ENCODE measurements around the gene LEKR1.
"Not testable (repeated sequence)": the region's sequence is repeated elsewhere in the genome, so short reads cannot be mapped to it uniquely, and the experiment has no call there.

The LEKR1 gene

GRCh38 chr3:156910831-156911230, 84.7 kb downstream of the LEKR1 start:
- DNase-seq = not testable (repeated sequence)

GRCh38 chr3:156914300-156914699, 88.1 kb downstream of the LEKR1 start:
- DNase-seq = not testable (repeated sequence)

- DNase-seq = no peak
Observed at GRCh38 chr3:156915372-156915771, 89.2 kb downstream of the LEKR1 start.

DNA sequence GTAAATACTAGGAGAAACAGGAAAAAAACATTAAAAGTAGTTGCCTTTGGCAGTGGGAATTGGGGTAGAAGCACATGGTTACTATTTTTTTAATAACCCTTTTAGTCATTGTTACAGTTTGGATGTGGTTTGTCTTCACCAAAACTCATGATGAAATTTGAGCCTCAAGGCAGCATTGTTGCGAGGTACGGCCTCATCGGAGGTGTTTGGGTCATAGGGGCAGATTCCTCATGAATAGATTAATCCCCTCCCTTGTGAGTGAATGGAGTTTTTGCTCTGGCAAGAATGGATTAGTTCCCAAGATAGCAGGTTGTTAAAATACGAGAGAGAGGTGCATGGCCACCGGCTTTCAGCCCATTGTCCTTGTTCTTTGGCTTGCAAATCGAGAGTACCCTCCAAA, 92.6 kb downstream of the LEKR1 start:
- DNase-seq = no peak

- DNase-seq = no peak
Observed at GRCh38 chr3:156919818-156920217, 93.7 kb downstream of the LEKR1 start.

- DNase-seq = no peak
Observed at GRCh38 chr3:156920399-156920798, 94.2 kb downstream of the LEKR1 start.

- DNase-seq = no peak
Observed at GRCh38 chr3:156923349-156923748, 97.2 kb downstream of the LEKR1 start.

GRCh38 chr3:156938724-156939123, 112.6 kb downstream of the LEKR1 start:
- DNase-seq = no peak

GRCh38 chr3:156939315-156939714, 113.2 kb downstream of the LEKR1 start:
- DNase-seq = no peak

GRCh38 chr3:156941311-156941710, 115.2 kb downstream of the LEKR1 start:
- no peak for DNase-seq

GRCh38 chr3:156948402-156949210, 122.5 kb downstream of the LEKR1 start:
- no peak for DNase-seq

DNA sequence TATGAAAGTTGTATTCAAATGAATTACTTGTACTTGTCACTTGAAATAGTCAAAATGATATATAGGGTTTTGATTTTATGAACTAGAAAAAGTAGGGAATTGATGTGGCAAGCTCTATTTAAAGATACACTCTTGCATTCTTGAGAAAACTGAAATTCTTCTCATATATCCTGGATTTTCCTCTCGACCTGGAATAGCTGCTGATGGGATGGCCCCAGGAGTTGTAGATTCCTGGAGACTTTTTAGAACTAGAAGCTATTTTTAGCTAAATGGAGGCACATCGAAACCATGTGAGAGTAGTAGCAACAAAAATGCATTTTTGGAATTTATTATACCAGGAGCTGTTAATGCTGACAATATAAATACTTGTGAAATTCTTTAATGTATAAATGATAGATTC, 125.9 kb downstream of the LEKR1 start:
- DNase-seq = no peak

GRCh38 chr3:156957715-156958114, 131.6 kb downstream of the LEKR1 start:
- DNase-seq = no peak

- no peak for DNase-seq
Observed at GRCh38 chr3:156963096-156963495, 136.9 kb downstream of the LEKR1 start.

DNA sequence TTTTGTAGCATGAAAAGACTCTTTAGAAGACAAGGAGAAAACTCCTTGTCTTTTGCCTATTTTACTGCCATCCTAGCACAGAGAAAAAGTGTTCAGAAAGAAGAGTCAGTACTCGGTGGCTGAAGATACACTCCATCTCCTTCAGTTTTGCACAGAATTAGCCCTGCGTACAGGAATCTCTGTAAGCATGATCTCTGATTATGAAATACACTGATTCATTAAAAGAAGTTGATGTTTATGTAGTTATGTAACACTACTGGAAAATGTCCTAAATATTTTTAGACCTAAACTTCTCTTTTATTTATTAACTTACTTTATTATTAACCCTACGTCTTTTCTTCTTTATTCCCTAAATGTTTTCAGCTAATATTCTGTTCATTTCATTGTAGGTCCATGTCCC, 138.4 kb downstream of the LEKR1 start:
- DNase-seq = no peak

GRCh38 chr3:156966349-156966748, 140.2 kb downstream of the LEKR1 start:
- not testable (repeated sequence) for DNase-seq

DNA sequence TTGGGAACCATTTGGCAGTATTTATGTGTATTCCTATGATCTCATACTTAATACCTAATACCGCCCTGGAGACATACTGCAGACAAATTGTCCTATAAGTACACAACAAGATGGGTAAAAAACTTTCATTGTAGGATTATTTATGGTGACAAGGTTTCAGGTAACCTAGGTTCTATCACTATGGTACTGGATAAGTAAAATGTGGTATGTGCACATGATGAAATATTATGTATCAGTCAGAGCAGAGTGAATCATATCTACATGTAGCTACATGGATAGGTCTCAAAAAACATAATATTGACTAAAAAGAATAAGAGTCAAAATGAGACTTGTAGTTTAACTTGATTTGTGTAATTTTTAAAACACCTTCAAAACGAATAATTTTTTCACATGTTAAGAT, 147.8 kb downstream of the LEKR1 start:
- DNase-seq = no peak

DNA sequence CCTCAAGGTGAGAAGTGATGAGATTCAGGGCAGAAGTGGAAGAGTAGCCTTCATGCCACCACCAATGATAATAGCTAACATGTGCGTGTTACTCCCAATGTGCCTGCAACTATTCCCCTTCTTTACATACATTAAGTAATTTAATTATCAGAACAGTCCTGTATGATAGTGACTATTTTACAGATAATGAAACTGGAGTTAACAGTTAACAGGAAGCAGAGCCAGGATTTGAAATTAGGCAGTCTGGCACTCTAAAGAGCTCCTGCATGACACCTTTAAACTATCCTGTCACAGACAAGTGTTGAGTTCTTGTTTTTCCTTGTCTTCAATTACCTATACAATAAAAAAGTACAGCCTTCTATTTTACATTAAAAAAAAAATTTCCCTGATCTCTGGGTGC, 148.8 kb downstream of the LEKR1 start:
- DNase-seq = no peak

DNA sequence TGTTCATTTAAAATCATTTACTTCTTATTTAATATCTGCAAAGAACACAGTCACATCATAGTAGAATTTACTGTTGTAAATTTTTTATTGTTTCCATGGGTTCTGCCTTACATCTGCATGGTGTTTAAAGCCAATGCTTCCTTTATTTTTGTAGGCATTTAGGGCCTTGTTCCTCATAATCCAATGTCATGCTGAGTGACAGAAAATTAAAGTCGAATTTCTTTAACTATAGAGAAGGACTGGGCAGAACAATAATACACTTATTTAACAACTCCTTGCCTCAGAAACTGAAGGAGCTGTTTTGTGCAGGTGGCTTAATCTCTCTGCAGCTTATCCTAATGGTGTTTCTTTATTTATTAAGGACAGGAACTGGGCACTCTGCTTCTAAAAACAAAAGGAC, 149.6 kb downstream of the LEKR1 start:
- DNase-seq = no peak

GRCh38 chr3:156976933-156977332, 150.8 kb downstream of the LEKR1 start:
- DNase-seq = no peak

GRCh38 chr3:156978481-156978961, 152.4 kb downstream of the LEKR1 start:
- DNase-seq = no peak

- no peak for DNase-seq
Observed at GRCh38 chr3:156981005-156981404, 154.9 kb downstream of the LEKR1 start.

- no peak for DNase-seq
Observed at GRCh38 chr3:156983559-156983958, 157.4 kb downstream of the LEKR1 start.

DNA sequence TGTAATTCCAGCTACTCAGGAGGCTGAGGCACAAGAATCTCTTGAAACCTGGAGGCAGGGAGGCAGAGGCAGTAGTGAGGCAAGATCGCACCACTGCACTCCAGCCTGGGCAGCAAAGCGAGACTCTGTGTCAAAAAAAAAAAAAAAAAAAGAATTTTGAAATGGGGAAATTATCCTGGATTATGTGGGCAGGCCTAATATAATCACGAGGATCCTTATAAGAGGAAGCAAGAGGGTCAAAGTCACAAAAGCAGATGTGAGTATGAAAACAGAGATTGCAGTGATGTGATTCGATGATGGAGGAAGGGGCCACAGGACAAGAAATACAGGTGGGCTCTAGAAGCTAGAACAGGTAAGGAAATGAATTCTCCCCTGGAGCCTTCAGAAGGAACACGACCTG, 159.6 kb downstream of the LEKR1 start:
- DNase-seq = no peak

DNA sequence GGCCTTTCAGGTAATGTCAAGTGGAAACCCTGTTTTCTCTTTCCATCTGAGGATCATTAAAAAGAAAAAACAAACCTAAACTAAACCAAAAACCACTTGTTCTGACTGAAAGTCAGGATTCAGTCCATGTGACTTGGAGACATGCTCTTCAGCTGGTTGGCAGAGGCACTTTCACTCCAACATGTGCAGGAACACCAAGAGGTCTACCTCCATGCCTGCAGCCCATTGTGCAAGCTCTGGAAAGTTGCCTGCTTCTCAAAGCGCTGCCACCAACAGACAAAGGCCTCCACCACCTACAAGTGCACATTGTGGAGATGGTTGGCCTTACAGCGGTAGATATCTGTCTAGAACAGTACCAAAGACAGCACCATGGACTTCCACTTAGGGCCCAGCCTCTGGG, 161.8 kb downstream of the LEKR1 start:
- DNase-seq = no peak
